Effector memory CD4-positive, alpha-beta T cell (primary cell): ENCODE data around the gene NMT2.
"Not testable (repeated sequence)": the region's sequence is repeated elsewhere in the genome, so short reads cannot be mapped to it uniquely, and the experiment has no call there.

ENCODE experiments used
- DNase-seq, 3 donors: peaks; one replicate each; pipeline ENCODE4 v3.0.0-alpha.2; 2020
- H3K27ac ChIP-seq: 2 replicates; pipeline ENCODE4 v1.7.0; 2013; ENCODE audit warnings: mild to moderate bottlenecking, low read length, moderate library complexity; ENCODE audit not compliant: insufficient read depth, poor library complexity, severe bottlenecking
- H3K27me3 ChIP-seq: replicated peaks from 2 replicates; pipeline ENCODE4 v1.7.0; 2013; ENCODE audit warnings: mild to moderate bottlenecking, low read length; ENCODE audit not compliant: insufficient read depth, control insufficient read depth, poor library complexity, severe bottlenecking
- H3K36me3 ChIP-seq: 2 replicates; pipeline ENCODE4 v1.7.0; 2013; ENCODE audit warnings: mild to moderate bottlenecking, low read length, moderate library complexity; ENCODE audit not compliant: control insufficient read depth, insufficient read depth
- H3K4me1 ChIP-seq: 2 replicates; pipeline ENCODE4 v1.7.0; 2013; ENCODE audit warnings: low read length, mild to moderate bottlenecking; ENCODE audit not compliant: control insufficient read depth, insufficient read depth, poor library complexity, severe bottlenecking
- H3K4me3 ChIP-seq: 2 replicates; pipeline ENCODE4 v1.7.0; 2013; ENCODE audit warnings: low read length, low read depth, mild to moderate bottlenecking; ENCODE audit not compliant: insufficient read depth, poor library complexity, severe bottlenecking
- H3K9me3 ChIP-seq: 2 replicates; pipeline ENCODE4 v1.7.0; 2013; ENCODE audit warnings: mild to moderate bottlenecking, low read length, moderate library complexity; ENCODE audit not compliant: control insufficient read depth

NMT2 gene

DNA sequence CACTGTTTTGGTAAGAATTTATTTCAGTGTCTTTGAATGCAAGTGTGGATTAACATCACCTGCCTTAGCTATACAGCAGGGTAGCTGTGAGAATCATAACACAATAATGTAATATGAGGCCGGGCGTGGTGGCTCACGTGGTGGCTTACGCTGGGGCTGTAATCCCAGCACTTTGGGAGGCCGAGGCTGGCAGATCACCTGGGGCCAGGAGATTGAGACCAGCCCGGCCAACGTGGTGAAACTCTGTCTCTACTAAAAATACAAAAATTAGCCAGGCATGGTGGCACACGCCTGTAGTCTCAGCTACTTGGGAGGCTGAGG, 33.8 kb upstream of the NMT2 start:
- H3K27me3 ChIP-seq, H3K27ac ChIP-seq, H3K4me3 ChIP-seq: not testable (repeated sequence)

DNA sequence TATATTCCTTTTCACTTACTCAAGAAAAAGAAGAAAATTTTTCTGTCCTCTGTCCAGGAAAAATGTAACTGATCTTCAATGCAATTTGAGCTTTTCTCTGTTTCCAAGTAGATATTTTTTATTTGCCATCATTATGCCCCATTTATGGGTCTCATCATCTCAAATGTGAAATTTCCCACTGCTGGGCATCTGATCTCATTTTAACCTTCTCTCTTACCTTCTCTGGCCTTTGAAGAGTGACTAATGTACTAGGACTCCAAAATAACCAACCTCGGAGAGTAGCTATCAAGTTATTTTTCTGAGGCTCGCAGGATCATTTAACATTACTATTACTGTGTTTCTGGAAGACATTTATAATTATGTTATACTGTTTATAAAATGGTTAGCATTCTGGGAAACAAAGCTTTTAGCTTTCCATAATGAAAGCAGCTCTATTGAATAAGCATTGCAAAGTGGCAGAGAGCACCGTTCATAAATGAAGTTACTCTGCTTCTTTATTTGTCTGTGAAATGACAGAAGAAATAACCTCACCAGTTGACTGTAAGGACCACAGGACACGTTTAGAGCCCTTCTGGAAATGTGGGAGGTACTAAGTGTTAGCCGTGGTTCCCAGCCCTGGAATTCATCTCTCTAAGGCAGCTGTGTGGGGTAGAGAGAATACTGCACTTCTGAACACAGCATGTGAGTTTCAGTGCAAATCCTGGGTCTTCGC, 33.3 kb upstream of the NMT2 start:
- DNase-seq, result no peak
- no peaks in the 10 kb centered on the region for H3K27me3 ChIP-seq
- H3K9me3 ChIP-seq, result no peaks in the 10 kb centered on the region
- no peaks in the 10 kb centered on the region for H3K36me3 ChIP-seq
- no peak overlapping the region for H3K27ac ChIP-seq
- H3K4me1 ChIP-seq, result peaks cover 15% of the 10 kb centered on the region
- H3K4me3 ChIP-seq, result no peak overlapping the region

More for the DNA sequence above, 33.8 kb upstream of the NMT2 start:
- not testable (repeated sequence) for H3K36me3 ChIP-seq, H3K9me3 ChIP-seq, DNase-seq
- H3K4me1 ChIP-seq, result peaks cover 17% of the 10 kb centered on the region

DNA sequence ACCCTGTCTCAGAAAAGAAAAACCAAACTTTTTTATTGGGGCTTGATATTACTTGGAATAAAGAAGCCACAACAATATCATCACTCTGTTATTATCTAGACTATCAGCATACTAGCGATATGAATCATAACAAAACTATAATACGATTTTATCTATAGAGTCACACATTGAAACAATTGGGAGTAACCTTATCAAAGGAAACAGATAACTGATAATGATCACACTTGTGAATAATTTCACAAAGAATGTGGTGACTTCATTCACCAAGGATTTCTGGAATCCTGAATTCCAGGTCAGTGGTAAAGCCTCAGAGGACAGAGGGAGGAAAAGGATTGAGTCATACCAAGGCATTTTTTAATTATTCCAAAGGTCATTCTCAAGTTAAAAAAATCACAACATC, 32.1 kb upstream of the NMT2 start:
- H3K27me3 ChIP-seq, result no peaks in the 10 kb centered on the region
- no peak for DNase-seq
- no peaks in the 10 kb centered on the region for H3K36me3 ChIP-seq
- H3K27ac ChIP-seq, result no peak overlapping the region
- peaks cover 20% of the 10 kb centered on the region for H3K4me1 ChIP-seq
- H3K4me3 ChIP-seq, result no peak overlapping the region
- H3K9me3 ChIP-seq, result no peaks in the 10 kb centered on the region

DNA sequence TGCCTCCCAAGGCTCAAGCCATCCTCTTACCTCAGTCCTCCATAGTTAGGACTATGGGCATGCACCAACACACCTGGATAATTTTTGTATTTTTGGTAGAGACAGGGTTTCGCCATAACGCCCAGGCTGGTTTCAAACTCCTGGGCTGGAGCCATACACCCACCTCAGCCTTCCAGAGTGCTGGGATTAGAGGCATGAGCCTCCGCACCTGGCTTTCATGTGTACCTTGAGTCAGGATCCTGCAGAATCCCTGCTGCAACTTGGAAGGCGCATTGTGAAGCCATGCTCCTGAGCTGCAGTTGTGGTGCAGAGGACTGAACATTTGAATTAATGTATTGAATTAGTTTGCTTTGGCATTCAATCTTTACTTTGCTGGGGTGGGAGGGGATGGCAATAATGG, 29.4 kb upstream of the NMT2 start:
- peaks cover 21% of the 10 kb centered on the region for H3K4me1 ChIP-seq
- no peaks in the 10 kb centered on the region for H3K9me3 ChIP-seq
- H3K36me3 ChIP-seq, result no peaks in the 10 kb centered on the region
- no peak for DNase-seq
- H3K4me3 ChIP-seq, result no peak overlapping the region
- no peaks in the 10 kb centered on the region for H3K27me3 ChIP-seq
- H3K27ac ChIP-seq, result no peak overlapping the region

DNA sequence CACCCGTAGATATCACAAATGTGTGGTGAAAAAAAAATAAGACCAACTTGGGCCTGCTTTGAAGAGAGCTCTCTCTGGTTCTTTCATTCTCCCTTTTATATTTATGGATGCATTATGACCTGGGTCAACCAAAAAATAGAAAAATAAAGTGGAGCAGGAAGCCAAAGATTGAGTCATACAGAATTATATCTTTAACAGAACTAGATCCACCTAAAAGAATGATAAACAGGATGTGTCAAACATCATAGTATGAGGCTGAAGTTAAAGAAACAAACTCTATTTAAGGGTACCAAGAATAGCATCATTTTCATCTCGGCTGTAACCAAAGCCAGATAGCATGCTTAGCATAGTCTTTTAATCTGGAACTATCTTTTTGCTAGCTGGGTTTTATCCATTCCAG, 28.8 kb upstream of the NMT2 start:
- H3K27ac ChIP-seq, result no peak overlapping the region
- peaks cover 21% of the 10 kb centered on the region for H3K4me1 ChIP-seq
- DNase-seq, result no peak
- no peak overlapping the region for H3K4me3 ChIP-seq
- no peaks in the 10 kb centered on the region for H3K36me3 ChIP-seq
- H3K27me3 ChIP-seq, result no peaks in the 10 kb centered on the region
- H3K9me3 ChIP-seq, result no peaks in the 10 kb centered on the region

DNA sequence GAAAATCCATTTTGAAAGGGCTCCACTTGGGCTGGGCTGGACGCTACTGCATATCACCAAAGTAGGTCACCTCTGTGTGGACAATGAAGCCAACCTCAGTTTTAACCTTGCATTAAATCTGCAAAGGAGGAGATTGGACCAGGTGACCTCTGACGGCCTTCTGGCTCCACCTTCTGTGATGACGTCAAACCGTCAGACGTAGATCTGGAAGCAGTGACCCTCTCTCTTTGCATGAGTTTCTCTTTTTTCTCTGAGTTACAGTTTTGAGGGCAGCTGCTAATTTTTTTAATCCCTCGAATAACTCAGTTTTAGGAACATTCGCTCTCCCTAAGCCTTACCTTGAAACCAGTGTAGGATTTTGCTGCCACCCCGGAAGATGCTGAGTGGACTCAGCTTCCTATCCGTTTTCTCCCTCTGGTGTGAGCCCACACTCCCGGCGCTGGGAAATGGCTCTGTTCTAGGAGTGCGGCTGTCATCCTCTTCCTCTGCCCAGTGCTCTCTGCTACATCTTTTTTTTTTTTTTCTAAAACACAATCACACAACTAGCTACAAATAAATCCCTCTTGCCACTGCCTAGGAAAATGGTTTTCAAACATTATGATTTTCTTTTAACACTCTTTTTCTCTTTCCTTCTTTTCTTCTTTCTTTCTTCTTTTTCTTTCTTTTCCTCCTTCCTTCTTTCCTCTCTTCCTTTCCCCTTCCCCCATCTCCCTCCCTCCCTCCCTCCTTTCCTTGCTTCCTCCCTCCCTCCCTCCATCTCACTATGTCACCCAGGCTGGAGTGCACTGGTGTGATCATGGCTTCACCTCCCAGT, 27.7 kb upstream of the NMT2 start:
- no peaks in the 10 kb centered on the region for H3K36me3 ChIP-seq
- no peak overlapping the region for H3K4me3 ChIP-seq
- H3K27ac ChIP-seq, result no peak overlapping the region
- H3K9me3 ChIP-seq, result no peaks in the 10 kb centered on the region
- peaks cover 21% of the 10 kb centered on the region for H3K4me1 ChIP-seq
- no peaks in the 10 kb centered on the region for H3K27me3 ChIP-seq
- no peak for DNase-seq

DNA sequence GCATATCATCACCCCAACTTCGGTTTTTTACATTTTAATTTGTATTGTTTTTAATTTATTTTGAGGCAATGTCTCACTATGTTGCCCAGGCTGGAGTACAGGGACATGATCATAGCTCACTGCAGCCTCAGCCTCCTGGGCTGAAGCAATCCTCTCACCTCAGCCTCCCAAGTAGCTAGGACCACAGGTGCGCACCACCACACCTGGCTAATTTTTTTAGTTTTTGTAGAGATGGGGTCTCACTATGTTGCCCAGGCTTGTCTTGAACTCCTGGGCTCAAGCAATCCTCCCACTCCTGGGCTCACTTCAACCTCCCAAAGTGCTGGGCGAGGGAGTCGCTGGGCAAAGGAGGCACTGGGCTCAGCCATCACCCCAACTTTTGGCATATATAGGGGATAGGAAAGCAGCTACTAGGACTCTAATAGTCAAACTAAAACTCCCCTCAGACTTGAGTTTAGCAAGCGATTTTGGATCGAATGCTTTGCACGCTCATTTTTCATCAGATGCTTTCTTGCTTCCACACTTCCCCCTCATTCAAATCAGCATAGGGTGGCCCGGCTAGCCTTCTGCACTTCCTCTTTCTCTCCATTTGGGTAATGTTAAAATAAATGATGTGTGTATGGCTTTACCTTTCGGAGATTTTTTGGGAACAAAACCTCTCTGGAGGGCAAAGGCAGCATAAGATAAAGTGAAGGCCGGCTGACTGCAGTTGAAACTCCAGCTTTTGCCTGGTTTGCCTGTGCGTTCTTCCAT, 20.8 kb upstream of the NMT2 start:
- DNase-seq, result no peak
- Histone ChIP-seq H3K9me3 (no peaks in the 10 kb centered on the region), H3K27me3 (no peaks in the 10 kb centered on the region), H3K4me3 (no peak overlapping the region), H3K36me3 (no peaks in the 10 kb centered on the region), H3K4me1 (peaks cover 8% of the 10 kb centered on the region), H3K27ac (no peak overlapping the region)

DNA sequence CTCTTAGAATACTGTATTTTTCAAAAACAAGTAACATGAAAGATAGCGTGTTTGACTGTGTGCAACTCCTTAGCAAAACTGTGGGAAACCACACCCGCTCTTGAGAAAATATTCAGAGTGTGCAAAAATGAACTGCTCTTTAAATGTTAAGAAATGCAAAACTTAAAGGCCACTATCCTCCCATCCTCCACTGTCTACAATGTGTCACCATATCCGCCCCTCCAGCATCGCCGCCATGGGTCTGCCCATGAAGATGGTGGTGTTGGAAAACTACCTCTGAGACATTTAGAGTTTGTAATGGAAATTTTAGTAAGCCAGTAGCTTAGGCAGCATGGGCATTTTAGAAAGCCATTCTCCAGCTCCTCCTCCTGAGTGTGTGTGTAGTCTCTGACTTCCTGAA, 20.1 kb upstream of the NMT2 start:
- Histone ChIP-seq H3K27ac (no peak overlapping the region), H3K4me1 (peaks cover 8% of the 10 kb centered on the region), H3K4me3 (peak overlapping the region; percentile 16), H3K9me3 (no peaks in the 10 kb centered on the region), H3K27me3 (no peaks in the 10 kb centered on the region), H3K36me3 (no peaks in the 10 kb centered on the region)
- DNase-seq, result no peak

DNA sequence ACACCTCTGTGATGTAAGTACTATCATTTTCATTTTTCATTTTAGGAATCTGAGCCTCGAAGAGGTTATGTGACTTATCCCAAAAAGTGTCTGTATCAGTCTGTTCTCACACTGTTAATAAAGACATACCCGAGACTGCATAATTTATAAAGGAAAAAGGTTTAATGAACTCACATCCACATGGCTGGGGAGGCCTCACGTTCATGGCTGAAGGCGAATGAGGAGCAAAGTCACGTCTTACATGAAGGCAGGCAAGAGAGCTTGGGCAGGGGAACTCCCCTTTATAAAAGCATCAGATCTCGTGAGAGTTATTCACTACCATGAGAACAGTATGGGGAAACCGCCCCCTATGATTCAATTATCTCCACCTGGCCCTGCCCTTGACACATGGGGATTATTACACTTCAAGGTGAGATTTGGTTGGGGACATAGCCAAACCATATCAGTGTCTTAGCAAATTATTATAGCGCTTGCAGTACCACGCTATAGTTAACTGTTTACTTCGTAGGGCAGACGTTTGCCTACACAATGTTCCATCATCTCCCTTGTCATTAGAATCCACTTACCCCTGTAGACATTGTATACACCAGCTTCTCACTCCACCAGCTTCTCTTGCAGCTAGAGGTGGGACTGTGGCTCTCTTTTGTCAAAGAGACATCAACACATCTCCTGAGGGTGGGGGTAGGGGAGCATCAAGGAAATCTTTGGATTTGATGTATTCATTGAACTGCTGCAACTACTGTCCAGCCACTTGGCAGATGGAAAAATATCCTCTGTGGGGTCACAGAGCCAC, 15.4 kb upstream of the NMT2 start:
- H3K4me3 ChIP-seq, result no peak overlapping the region
- no peak overlapping the region for H3K27ac ChIP-seq
- no peak for DNase-seq
- H3K36me3 ChIP-seq, result no peaks in the 10 kb centered on the region
- no peaks in the 10 kb centered on the region for H3K9me3 ChIP-seq
- no peaks in the 10 kb centered on the region for H3K27me3 ChIP-seq
- peaks cover 8% of the 10 kb centered on the region for H3K4me1 ChIP-seq
